H1 (cell line): ENCODE data around the gene KCNAB3. TPM values are rescaled to one million over a fixed set of nuclear protein-coding genes. Genes with fewer than 3 reads are reported as not detected.

Experiments
- POU5F1 ChIP-seq: IDR thresholded peaks from 2 replicates; pipeline ENCODE4 v1.6.1; 2011; ENCODE audit warnings: low read depth, mild to moderate bottlenecking, low read length, moderate library complexity
- RNF2 ChIP-seq: fragments of 200-900, 300-1000 bp; sonication (generic); IDR thresholded peaks from 2 replicates; pipeline ENCODE4 v1.7.1; 2016; ENCODE audit warnings: borderline replicate concordance, low read depth, mild to moderate bottlenecking, antibody characterized with exemption, low read length; ENCODE audit not compliant: poor library complexity, severe bottlenecking; ENCODE audit errors: missing control alignments
- RXRA ChIP-seq: IDR thresholded peaks from 2 replicates; pipeline ENCODE4 v1.6.1; 2011; ENCODE audit warnings: low read depth, mild to moderate bottlenecking, low read length, moderate library complexity; ENCODE audit not compliant: insufficient read depth
- SP4 ChIP-seq: IDR thresholded peaks from 2 replicates; pipeline ENCODE4 v1.6.1; 2012; ENCODE audit warnings: low read length, inconsistent platforms
- TAF1 ChIP-seq: IDR thresholded peaks from 2 replicates; pipeline ENCODE4 v1.6.1; 2011; ENCODE audit warnings: mild to moderate bottlenecking, low read depth, low read length
- USF2 ChIP-seq: IDR thresholded peaks from 2 replicates; pipeline ENCODE4 v1.6.1; 2011; ENCODE audit warnings: low read length, improper control_type of control experiment
- polyA plus RNA-seq, 7 experiments: library from polyadenylated mRNA; depleted of rRNA in 3 of 7; stranded (reverse) in 5 of 7; unstranded in 2 of 7; fragments of >200 nt in 5 of 7; fragments of 200-250 nt in 2 of 7; gene quantifications; 1 replicate in 5 of 7; 2 replicates in 1 of 7; 4 replicates in 1 of 7; pipeline versions ENCODE4 v1.2.1 to v1.2.3, GENCODE V29; 2011 to 2013; ENCODE audit warnings: missing spikeins in 2 of 7, mixed read lengths in 2 of 7
- total RNA-seq: library from RNA; stranded (reverse); fragmentation: NEBNext Ultra II Directional; extraction: Animal tissue kit (Norgen Biotek cat#: 25700); gene quantifications from 2 replicates; pipeline ENCODE4 v1.2.1, GENCODE V29; 2021

Gene KCNAB3
- total and polyA plus RNA-seq, 2 of the 8 experiments (the other 6 are each of a cell fraction or from before 2014, with no cell fraction given): 1.7 to 2.4 TPM

GRCh38 chr17:7967751-7968150, 38.1 kb upstream of the KCNAB3 start (continued):
- TF ChIP-seq USF2 (no peak), TAF1 (no peak), RXRA (no peak), SP4 (no peak), POU5F1 (no peak), RNF2 (no peak)
